Measurements from ENCODE around the gene SSTR3.

SSTR3 gene

DNA sequence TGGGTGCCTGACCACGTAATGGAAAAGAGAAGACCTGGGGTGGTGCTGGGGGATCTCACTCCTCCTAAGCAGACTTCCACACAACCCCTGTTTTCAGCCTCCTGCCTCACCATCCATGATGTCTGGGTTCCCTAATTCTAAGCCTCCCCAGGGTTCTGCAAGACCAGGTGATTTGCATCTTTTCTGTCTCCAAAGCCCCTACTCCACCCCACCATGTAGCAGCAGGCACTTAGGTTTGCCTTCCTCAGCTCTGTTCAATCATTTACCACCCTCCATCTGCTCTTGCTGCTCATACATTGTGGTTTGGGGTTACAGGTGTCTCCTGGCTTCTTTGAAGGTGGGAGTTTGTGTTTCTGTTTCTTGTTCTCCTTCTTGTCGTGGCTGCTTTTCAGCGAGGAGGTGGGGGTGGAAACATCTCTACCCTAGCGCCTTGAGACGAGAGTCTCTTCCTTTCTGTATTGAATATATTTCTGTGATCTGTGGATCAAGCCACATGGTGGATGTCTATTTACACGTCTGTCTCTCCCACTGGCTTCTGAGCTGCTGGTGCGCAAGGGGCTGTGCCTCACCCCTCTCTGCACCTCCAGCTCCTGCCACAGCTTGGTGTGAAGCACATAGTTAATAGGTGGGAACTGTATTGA is 6.6 kb upstream of the SSTR3 start:
- no peak overlapping the region for H2AFZ ChIP-seq (ENCODE audit: low read depth, low read length)
- peaks cover 8% of the 10 kb centered on the region for H3K27me3 ChIP-seq (ENCODE audit: insufficient read depth, low read length)
- H3K36me3 ChIP-seq (ENCODE audit: insufficient read depth, low read length): no peaks in the 10 kb centered on the region
- H3K4me3 ChIP-seq (ENCODE audit: low read length): no peak overlapping the region
- H3K4me1 ChIP-seq (ENCODE audit: insufficient read depth, low read length): no peaks in the 10 kb centered on the region
- H3K9me3 ChIP-seq (ENCODE audit: low read length): peaks cover 6% of the 10 kb centered on the region

DNA sequence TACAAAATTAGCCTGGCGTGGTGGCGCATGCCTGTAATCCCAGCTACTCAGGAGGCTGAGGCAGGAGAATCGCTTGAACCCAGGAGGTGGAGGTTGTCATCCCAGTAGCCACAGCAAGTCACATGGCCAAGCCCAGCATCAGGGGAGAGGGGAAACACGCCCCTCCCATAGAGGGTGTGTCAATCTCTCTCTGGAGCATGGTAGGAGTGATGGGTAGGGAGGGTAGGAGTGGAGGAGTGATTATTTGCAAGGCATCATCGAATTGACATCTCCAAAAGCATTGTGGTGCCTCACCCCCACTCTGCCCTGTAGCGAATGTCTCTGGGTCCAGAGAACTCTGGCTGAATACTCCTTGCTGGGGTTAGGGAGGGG is 6.1 kb upstream of the SSTR3 start:
- Histone ChIP-seq H3K9me3 (ENCODE audit: low read length) (peaks cover 6% of the 10 kb centered on the region), H3K36me3 (ENCODE audit: insufficient read depth, low read length) (no peaks in the 10 kb centered on the region), H3K27me3 (ENCODE audit: insufficient read depth, low read length) (peaks cover 12% of the 10 kb centered on the region), H3K4me3 (ENCODE audit: low read length) (no peak overlapping the region), H3K4me1 (ENCODE audit: insufficient read depth, low read length) (no peaks in the 10 kb centered on the region), H2AFZ (ENCODE audit: low read depth, low read length) (no peak overlapping the region)

DNA sequence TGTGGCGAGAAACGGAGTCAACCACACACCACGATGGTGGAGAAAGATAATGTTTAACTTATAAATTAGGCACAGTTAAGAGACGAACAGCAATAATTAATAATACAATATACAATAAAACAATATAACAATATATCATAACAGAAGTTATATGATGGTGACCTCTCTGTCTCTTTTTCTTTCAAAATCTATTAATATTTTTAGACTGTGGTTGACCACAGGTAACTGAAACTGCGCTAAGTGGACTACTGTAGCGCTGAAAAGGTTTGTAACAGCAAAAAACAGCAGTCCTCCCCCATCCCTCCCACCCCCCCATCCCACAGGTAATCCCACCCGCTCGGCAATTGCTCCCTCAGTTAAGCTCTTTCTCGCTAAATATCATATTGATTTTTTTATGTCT is 3.6 kb upstream of the SSTR3 start:
- Histone ChIP-seq H2AFZ (ENCODE audit: low read depth, low read length) (no peak overlapping the region), H3K27me3 (ENCODE audit: insufficient read depth, low read length) (peaks cover 20% of the 10 kb centered on the region), H3K4me1 (ENCODE audit: insufficient read depth, low read length) (peaks cover 10% of the 10 kb centered on the region), H3K4me3 (ENCODE audit: low read length) (no peak overlapping the region), H3K36me3 (ENCODE audit: insufficient read depth, low read length) (no peaks in the 10 kb centered on the region), H3K9me3 (ENCODE audit: low read length) (peaks cover 2% of the 10 kb centered on the region)

DNA sequence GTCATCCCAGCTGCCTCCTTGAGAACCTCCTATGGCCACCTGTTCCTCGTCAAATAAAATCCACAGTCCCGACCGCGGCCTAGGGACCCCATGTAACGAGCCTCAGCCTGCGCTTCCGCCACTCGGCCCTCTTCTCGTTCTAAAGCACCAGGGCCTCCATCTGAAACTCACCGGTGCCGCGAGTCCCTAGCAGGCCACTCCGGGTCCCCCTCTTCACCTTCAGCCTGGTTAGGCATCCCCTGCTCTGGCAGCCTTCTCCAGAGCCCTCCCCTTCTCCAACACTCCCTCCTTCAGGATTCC is 2.4 kb upstream of the SSTR3 start:
- no peak overlapping the region for H2AFZ ChIP-seq (ENCODE audit: low read depth, low read length)
- H3K4me1 ChIP-seq (ENCODE audit: insufficient read depth, low read length): peaks cover 10% of the 10 kb centered on the region
- peaks cover 20% of the 10 kb centered on the region for H3K27me3 ChIP-seq (ENCODE audit: insufficient read depth, low read length)
- H3K4me3 ChIP-seq (ENCODE audit: low read length): no peak overlapping the region
- H3K9me3 ChIP-seq (ENCODE audit: low read length): no peaks in the 10 kb centered on the region
- H3K36me3 ChIP-seq (ENCODE audit: insufficient read depth, low read length): no peaks in the 10 kb centered on the region

DNA sequence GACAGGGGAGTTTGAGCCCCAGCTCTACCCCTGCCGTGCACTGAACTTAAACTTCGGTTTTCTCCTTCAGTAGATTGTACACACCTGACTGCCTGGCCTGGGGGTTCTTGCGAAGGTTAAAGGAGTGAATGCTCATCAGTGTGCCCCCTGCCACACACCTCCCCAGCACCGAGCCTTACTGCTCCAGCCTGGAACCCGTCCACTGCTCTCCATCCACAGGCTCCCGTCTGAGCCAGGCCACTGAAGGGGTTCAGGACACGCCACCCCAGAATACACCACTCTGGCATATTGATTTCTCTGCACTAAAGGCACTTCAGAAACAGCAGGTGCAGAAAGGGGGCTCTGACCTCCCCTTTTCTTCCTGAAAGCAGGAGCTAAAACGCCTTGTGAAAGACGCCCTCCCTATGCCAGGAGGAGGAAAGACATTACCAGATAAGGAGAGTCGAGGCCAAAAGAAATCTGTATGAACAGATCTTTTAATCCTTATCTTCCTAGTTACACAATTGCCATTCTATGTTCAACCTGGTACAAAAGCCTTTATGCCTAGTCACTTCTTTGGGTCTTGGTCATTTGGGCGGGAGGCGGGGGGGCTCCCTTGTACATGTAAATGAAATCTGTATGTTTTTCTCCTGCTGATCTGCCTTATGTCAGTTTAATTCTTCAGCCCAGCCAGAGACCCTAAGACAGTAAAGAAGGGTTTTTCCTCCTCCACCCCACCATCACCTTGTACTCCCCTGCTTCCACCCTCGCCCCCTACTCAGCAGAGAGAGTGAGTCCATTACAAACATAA is 1.9 kb upstream of the SSTR3 start:
- peaks cover 25% of the 10 kb centered on the region for H3K27me3 ChIP-seq (ENCODE audit: insufficient read depth, low read length)
- H2AFZ ChIP-seq (ENCODE audit: low read depth, low read length): no peak overlapping the region
- peaks cover 10% of the 10 kb centered on the region for H3K4me1 ChIP-seq (ENCODE audit: insufficient read depth, low read length)
- no peak overlapping the region for H3K4me3 ChIP-seq (ENCODE audit: low read length)
- H3K9me3 ChIP-seq (ENCODE audit: low read length): no peaks in the 10 kb centered on the region
- H3K36me3 ChIP-seq (ENCODE audit: insufficient read depth, low read length): no peaks in the 10 kb centered on the region

DNA sequence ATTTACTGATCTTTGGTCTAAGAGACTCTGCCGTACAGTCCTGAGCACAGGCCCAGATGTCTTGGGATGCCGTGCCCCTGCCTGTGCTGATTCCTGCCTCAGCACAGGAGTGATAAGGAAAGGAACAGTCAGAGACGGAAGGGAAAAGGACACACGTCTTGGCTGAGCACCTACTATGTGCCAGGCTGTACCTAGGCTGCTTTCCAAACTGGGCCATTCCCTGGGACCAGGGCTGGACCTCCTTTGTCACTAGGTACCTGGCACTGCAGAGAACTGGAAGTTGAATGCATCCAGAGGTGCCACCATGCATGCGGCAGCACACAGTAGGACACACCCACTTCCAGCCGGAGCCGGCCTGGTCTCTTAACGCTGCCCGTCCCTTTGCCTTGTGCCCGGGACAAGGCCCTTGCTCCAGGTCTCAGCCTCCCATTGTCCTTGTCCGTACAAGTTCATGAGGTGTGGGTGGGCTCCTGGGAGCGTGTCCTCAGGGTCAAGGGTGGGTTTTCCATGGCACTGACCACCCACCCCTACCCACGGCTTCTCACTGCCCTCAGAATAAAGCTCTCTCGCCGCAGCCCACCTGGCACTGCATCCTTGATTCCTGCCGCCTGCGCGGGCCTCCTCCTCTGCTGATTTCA is 1.1 kb upstream of the SSTR3 start:
- Histone ChIP-seq H3K4me3 (ENCODE audit: low read length) (no peak overlapping the region), H3K4me1 (ENCODE audit: insufficient read depth, low read length) (peaks cover 10% of the 10 kb centered on the region), H3K9me3 (ENCODE audit: low read length) (no peaks in the 10 kb centered on the region), H3K27me3 (ENCODE audit: insufficient read depth, low read length) (peaks cover 25% of the 10 kb centered on the region), H3K36me3 (ENCODE audit: insufficient read depth, low read length) (no peaks in the 10 kb centered on the region), H2AFZ (ENCODE audit: low read depth, low read length) (no peak overlapping the region)

DNA sequence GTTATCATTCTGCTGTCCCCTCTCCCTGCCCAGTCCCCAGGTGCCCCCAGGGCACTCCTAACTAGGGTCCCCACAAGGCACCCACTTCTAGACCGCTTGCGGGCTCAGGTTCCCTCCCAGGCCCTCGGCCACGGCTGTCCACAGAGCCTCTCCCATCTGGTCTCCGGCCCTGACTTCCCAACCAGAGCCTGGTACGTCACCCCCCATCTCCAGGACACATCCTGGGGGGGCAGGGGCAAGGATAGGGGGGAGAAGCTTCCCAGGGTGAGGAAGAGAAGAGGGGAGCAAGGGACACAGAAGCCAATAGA is 457 bp downstream of the SSTR3 start:
- H3K4me3 ChIP-seq (ENCODE audit: low read length): no peak overlapping the region
- H3K36me3 ChIP-seq (ENCODE audit: insufficient read depth, low read length): no peaks in the 10 kb centered on the region
- H3K27me3 ChIP-seq (ENCODE audit: insufficient read depth, low read length): peaks cover 25% of the 10 kb centered on the region

DNA sequence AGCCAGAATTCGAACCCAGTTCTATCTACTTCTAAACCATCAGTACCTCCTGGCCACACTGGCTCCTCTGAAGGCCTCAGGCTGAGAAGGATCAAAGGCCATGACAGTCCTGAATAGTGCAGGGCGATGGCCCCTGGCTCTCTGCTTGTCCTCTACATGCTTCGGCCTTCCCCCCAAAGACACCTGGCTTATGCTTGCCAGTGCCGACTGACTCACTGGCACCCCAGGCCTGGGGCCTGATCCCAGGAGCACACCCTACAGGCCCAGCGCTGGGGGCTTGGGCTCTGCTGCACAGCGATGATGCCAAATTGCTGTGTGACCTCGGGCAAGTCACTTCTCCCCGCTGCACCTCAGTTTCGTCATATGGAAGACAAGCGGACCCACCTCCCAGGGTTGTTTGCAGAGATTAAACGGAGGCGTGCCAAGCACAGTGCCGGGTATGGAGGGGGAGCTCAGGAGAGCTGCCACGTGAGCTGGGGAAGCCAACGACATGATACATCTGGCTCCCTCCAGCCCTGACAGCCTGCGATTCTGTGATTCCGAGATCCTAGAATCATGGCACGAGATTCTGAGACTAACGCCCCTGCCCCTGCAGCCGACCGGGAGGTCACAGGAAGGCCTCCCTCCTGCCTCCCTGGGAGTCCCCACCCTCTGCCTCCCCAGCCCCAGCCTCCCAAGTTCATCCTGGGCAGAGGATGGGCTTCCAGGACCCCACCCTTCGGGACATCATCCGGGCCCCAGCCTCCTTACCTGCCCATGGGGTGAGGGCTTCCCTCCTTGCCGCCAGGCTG is 1.0 kb downstream of the SSTR3 start:
- Histone ChIP-seq H3K36me3 (ENCODE audit: insufficient read depth, low read length) (no peaks in the 10 kb centered on the region), H2AFZ (ENCODE audit: low read depth, low read length) (no peak overlapping the region), H3K9me3 (ENCODE audit: low read length) (no peaks in the 10 kb centered on the region), H3K4me1 (ENCODE audit: insufficient read depth, low read length) (peaks cover 10% of the 10 kb centered on the region), H3K27me3 (ENCODE audit: insufficient read depth, low read length) (peaks cover 22% of the 10 kb centered on the region), H3K4me3 (ENCODE audit: low read length) (no peak overlapping the region)

More for the DNA sequence above, 457 bp downstream of the SSTR3 start:
- H3K4me1 ChIP-seq (ENCODE audit: insufficient read depth, low read length): peaks cover 10% of the 10 kb centered on the region
- H2AFZ ChIP-seq (ENCODE audit: low read depth, low read length): no peak overlapping the region
- H3K9me3 ChIP-seq (ENCODE audit: low read length): no peaks in the 10 kb centered on the region

DNA sequence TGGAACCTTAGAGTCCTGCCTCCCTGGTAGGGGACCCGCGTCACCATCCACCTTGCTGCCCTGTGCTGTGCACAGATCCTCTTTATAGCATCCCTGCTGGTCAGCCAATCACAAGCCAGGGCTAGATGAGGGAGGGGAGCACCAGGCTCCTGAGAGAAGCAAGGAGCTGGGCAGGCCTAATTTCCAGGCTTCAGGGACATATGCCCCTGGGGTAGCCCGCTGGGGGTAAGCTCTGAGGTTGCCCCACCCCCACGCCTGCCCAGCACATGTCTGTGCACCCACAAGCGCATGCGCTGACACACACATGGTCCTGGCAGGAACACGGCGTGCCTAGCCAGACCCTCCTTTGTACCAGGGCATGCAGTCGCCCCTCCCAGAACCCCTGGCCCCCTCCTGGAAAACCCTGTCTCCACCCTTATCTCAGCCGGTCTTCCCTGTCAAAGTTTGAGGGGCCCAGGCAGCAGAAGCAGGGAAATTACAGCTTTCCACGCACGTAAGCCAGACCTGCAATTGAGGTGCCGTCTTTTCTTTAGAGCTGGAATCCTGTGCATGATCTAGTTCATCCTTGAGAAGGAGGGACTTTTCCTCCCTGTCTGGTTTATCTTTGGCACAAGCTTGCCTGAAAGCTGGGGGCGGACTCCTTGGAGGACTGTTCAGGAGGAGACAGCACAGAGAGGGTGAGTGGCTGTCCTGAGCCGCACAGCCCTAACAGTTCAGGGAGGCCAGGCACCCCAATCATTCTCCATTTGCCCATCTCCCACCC is 2.1 kb downstream of the SSTR3 start:
- Histone ChIP-seq H3K36me3 (ENCODE audit: insufficient read depth, low read length) (no peaks in the 10 kb centered on the region), H3K4me1 (ENCODE audit: insufficient read depth, low read length) (peaks cover 10% of the 10 kb centered on the region), H3K9me3 (ENCODE audit: low read length) (no peaks in the 10 kb centered on the region), H2AFZ (ENCODE audit: low read depth, low read length) (no peak overlapping the region), H3K27me3 (ENCODE audit: insufficient read depth, low read length) (peaks cover 20% of the 10 kb centered on the region), H3K4me3 (ENCODE audit: low read length) (no peak overlapping the region)

DNA sequence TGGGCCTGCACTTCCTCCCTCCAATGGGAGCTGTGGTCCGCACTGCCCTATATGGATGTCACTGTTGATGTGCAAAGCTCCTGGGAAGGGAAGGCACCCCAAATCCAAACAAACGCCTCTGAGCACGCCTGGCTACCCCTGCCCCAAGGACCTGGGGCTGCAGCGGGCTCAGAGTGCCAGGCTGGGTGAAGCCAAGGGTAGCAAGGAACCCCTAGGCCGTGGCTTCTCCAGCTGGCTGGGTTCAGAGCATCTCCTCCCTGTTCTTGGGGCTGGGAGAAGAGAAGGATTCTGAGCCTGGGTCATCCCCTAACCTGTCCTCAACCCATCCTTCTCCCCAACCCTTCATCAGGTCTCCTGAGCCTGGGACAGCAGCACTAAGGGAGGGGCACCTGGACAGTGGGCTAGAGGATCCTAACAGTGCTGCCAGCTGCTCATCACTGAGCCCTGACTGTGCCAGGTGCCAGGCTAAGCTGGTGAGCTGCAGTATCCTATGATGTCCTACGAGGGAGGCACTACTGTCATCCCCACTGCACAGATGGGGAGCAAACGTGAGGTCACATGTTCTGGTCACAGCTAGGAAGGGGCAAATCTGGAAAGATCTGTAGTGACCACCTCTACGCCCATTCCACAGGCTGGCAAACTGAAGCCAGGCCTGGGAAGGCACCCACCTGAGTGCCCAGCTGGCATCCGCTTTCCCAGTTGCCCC is 3.0 kb downstream of the SSTR3 start:
- Histone ChIP-seq H3K4me3 (ENCODE audit: low read length) (no peak overlapping the region), H3K36me3 (ENCODE audit: insufficient read depth, low read length) (no peaks in the 10 kb centered on the region), H2AFZ (ENCODE audit: low read depth, low read length) (no peak overlapping the region), H3K27me3 (ENCODE audit: insufficient read depth, low read length) (peaks cover 20% of the 10 kb centered on the region), H3K4me1 (ENCODE audit: insufficient read depth, low read length) (peaks cover 10% of the 10 kb centered on the region), H3K9me3 (ENCODE audit: low read length) (no peaks in the 10 kb centered on the region)

DNA sequence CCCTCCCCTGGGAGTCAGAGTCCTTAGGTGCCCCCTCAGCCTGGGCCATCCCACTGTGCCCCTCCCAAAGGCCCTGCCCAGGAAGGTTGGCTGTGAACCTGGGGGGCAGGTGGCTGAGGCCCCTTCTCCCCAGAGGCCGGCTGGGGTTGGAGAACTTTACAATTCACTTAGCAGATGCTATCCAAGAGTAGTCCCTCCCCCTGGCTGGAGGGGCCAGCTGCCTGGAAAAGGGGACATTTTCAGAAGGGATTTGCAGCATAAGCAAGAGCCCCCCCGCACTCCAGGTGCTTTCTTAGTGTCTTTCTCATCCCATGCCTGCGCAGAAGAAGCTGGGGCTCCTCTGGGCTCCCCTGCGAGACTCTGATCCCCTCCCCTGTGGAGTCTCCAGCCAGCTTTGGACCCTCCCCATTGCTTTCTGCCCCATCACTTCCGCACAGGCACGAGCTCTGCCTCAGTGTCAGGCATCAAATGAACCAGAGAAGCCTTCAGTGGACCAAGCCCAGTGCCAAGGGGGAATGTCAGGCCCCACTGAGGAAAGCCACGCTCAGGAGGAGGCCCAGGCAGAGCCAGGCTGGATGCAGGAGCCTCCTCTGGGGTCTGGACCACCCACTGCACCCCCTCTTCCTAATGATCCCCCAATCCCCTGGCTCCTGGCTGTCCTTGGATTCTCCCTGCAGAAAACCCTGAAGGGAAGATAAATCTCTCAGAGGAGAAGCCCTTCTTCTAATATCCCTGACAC is 3.7 kb downstream of the SSTR3 start:
- H3K9me3 ChIP-seq (ENCODE audit: low read length): no peaks in the 10 kb centered on the region

DNA sequence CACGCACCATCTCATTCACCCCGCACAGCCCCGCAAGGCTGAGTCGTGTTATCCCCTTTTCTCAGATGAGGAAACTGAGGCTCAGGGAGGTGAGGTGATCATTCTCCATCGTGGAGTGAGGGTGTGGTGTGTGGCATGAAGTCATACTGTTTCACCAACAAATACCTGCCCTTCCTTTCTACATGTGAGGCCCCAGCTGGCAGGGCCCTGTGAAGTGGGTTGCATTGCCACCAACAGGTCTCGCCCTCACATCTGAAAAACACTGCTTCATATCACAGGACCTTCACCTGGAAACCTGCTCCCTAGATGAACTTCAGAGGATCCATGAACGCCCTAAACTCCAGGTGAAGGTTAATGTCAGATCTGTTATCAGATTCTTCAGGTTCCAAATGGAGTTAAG is 4.3 kb downstream of the SSTR3 start:
- peaks cover 9% of the 10 kb centered on the region for H3K27me3 ChIP-seq (ENCODE audit: insufficient read depth, low read length)

More for the DNA sequence above, 3.7 kb downstream of the SSTR3 start:
- H3K36me3 ChIP-seq (ENCODE audit: insufficient read depth, low read length): no peaks in the 10 kb centered on the region
- H3K4me1 ChIP-seq (ENCODE audit: insufficient read depth, low read length): peaks cover 10% of the 10 kb centered on the region
- H2AFZ ChIP-seq (ENCODE audit: low read depth, low read length): no peak overlapping the region
- no peak overlapping the region for H3K4me3 ChIP-seq (ENCODE audit: low read length)
- H3K27me3 ChIP-seq (ENCODE audit: insufficient read depth, low read length): peaks cover 15% of the 10 kb centered on the region

More for the DNA sequence above, 4.3 kb downstream of the SSTR3 start:
- H3K4me3 ChIP-seq (ENCODE audit: low read length): no peak overlapping the region
- no peaks in the 10 kb centered on the region for H3K9me3 ChIP-seq (ENCODE audit: low read length)
- no peaks in the 10 kb centered on the region for H3K36me3 ChIP-seq (ENCODE audit: insufficient read depth, low read length)
- peaks cover 10% of the 10 kb centered on the region for H3K4me1 ChIP-seq (ENCODE audit: insufficient read depth, low read length)
- H2AFZ ChIP-seq (ENCODE audit: low read depth, low read length): no peak overlapping the region
